HepG2 (cell line): ENCODE results near the gene SPAG4. TPM values are rescaled to one million over a fixed set of nuclear protein-coding genes. Genes with fewer than 3 reads are reported as not detected.

Experiments used
- CREM ChIP-seq, 2 experiments: sonication (generic) in 1 of 2; formaldehyde crosslinking in 1 of 2; IDR thresholded peaks; 2 replicates each; pipeline versions ENCODE4 v1.4.0 to v1.6.1; 2016 to 2020; ENCODE audit warnings: antibody characterized with exemption in 1 of 2, mild to moderate bottlenecking in 1 of 2, missing genetic modification reagents in 1 of 2
- FOXM1 ChIP-seq: sonication (generic); formaldehyde crosslinking; IDR thresholded peaks from 2 replicates; pipeline ENCODE4 v1.5.0; 2020; ENCODE audit warnings: missing genetic modification reagents
- GATA4 ChIP-seq: sonication (generic); IDR thresholded peaks from 2 replicates; pipeline ENCODE4 v1.6.1; 2016; ENCODE audit warnings: antibody characterized with exemption, low read depth, borderline replicate concordance
- HMG20B ChIP-seq: conservative IDR thresholded peaks from 2 replicates; pipeline ENCODE4 v1.6.1; 2016; ENCODE audit warnings: missing genetic modification reagents, missing compliant biosample characterization
- HMGA1 ChIP-seq: sonication (generic); formaldehyde crosslinking; conservative IDR thresholded peaks from 2 replicates; pipeline ENCODE4 v1.4.0; 2020; ENCODE audit warnings: missing genetic modification reagents
- HOXA5 ChIP-seq: sonication (generic); formaldehyde crosslinking; IDR thresholded peaks from 2 replicates; pipeline ENCODE4 v1.4.0; 2020; ENCODE audit warnings: missing genetic modification reagents
- KDM2A ChIP-seq: sonication (generic); formaldehyde crosslinking; IDR thresholded peaks from 2 replicates; pipeline ENCODE4 v1.4.0; 2020; ENCODE audit warnings: low read depth, missing genetic modification reagents, borderline replicate concordance
- KLF15 ChIP-seq: sonication (generic); formaldehyde crosslinking; IDR thresholded peaks from 2 replicates; pipeline ENCODE4 v1.8.1; 2023; ENCODE audit warnings: borderline replicate concordance, mild to moderate bottlenecking, inconsistent platforms, missing genetic modification reagents, mixed read lengths
- KLF9 ChIP-seq: IDR thresholded peaks from 2 replicates; pipeline ENCODE4 v1.6.1; 2016; ENCODE audit warnings: low read depth
- NFKB2 ChIP-seq: sonication (generic); formaldehyde crosslinking; IDR thresholded peaks from 2 replicates; pipeline ENCODE4 v1.4.0; 2020; ENCODE audit warnings: missing genetic modification reagents, borderline replicate concordance
- RFX3 ChIP-seq: IDR thresholded peaks from 2 replicates; pipeline ENCODE4 v1.6.1; 2016; ENCODE audit warnings: missing biosample characterization, missing genetic modification reagents
- RNF2 ChIP-seq: fragments of 450-650 bp; conservative IDR thresholded peaks from 2 replicates; pipeline ENCODE4 v1.6.1; 2016; ENCODE audit warnings: low read depth
- TMF1 ChIP-seq: sonication (generic); formaldehyde crosslinking; IDR thresholded peaks from 2 replicates; pipeline ENCODE4 v1.8.1; 2022; ENCODE audit warnings: low read depth, missing genetic modification reagents
- U2AF1 ChIP-seq: fragments of 200-400 bp; formaldehyde crosslinking; optimal IDR thresholded peaks from 2 replicates; pipeline ENCODE3; 2017; ENCODE audit warnings: mild to moderate bottlenecking, low read depth, low read length
- ZBTB7A ChIP-seq: sonication (generic); formaldehyde crosslinking; IDR thresholded peaks from 2 replicates; pipeline ENCODE4 v1.8.0; 2022; ENCODE audit warnings: mild to moderate bottlenecking, missing genetic modification reagents
- ZNF530 ChIP-seq: sonication (generic); formaldehyde crosslinking; IDR thresholded peaks from 2 replicates; pipeline ENCODE4 v1.5.0; 2020; ENCODE audit warnings: low read depth, mild to moderate bottlenecking, missing genetic modification reagents
- ZNF564 ChIP-seq: sonication (generic); formaldehyde crosslinking; IDR thresholded peaks from 2 replicates; pipeline ENCODE4 v1.8.1; 2023; ENCODE audit warnings: mild to moderate bottlenecking, missing genetic modification reagents
- ZNF589 ChIP-seq: sonication (generic); formaldehyde crosslinking; conservative IDR thresholded peaks from 2 replicates; pipeline ENCODE4 v1.8.0; 2022; ENCODE audit warnings: mild to moderate bottlenecking, moderate library complexity, missing genetic modification reagents
- ZNF7 ChIP-seq: IDR thresholded peaks from 2 replicates; pipeline ENCODE4 v1.6.1; 2016; ENCODE audit warnings: missing biosample characterization, missing genetic modification reagents
- ZNF782 ChIP-seq: sonication (generic); formaldehyde crosslinking; IDR thresholded peaks from 2 replicates; pipeline ENCODE4 v1.4.0; 2020; ENCODE audit warnings: missing genetic modification reagents, mild to moderate bottlenecking, borderline replicate concordance
- ZNF879 ChIP-seq: sonication (generic); formaldehyde crosslinking; IDR thresholded peaks from 2 replicates; pipeline ENCODE4 v1.8.1; 2023; ENCODE audit warnings: missing genetic modification reagents
- ZNF891 ChIP-seq: sonication (generic); formaldehyde crosslinking; IDR thresholded peaks from 2 replicates; pipeline ENCODE4 v1.5.0; 2020; ENCODE audit warnings: mild to moderate bottlenecking, missing genetic modification reagents
- polyA plus RNA-seq, 8 experiments: library from polyadenylated mRNA; depleted of rRNA in 3 of 8; stranded (reverse) in 7 of 8; unstranded in 1 of 8; fragments of >200 nt; fragmentation: Illumina TruSeq in 4 of 8; extraction: Trizol in 4 of 8; gene quantifications; 2 replicates each; pipeline versions ENCODE4 v1.2.1 to v1.2.3, GENCODE V29; 2011 to 2016; ENCODE audit warnings: low read depth in 4 of 8, missing spikeins in 1 of 8, mixed read lengths in 1 of 8; ENCODE audit not compliant: insufficient read depth in 1 of 8
- total RNA-seq, 5 experiments: library from RNA; depleted of rRNA; stranded (reverse); fragments of >200 nt; fragmentation: Illumina TruSeq; extraction: Trizol; gene quantifications; 2 replicates each; pipeline ENCODE4 v1.2.3, GENCODE V29; 2016; ENCODE audit warnings: low read depth in 1 of 5
- TF ChIP-seq, protein P1 (sequence below): IDR thresholded peaks from 2 replicates; pipeline ENCODE4 v1.6.1; 2016; ENCODE audit warnings: mild to moderate bottlenecking, missing biosample characterization, missing genetic modification reagents
- TF ChIP-seq, protein P2 (sequence below): sonication (generic); formaldehyde crosslinking; IDR thresholded peaks from 2 replicates; pipeline ENCODE4 v1.4.0; 2020; ENCODE audit warnings: missing genetic modification reagents, borderline replicate concordance
- TF ChIP-seq, protein P3 (sequence below): sonication (generic); formaldehyde crosslinking; IDR thresholded peaks from 2 replicates; pipeline ENCODE4 v1.4.0; 2020; ENCODE audit warnings: missing genetic modification reagents, borderline replicate concordance

The SPAG4 gene
- total and polyA plus RNA-seq, 2 of the 13 experiments (the other 11 are each of a cell fraction or from before 2014, with no cell fraction given): 5.8 to 137 TPM

DNA sequence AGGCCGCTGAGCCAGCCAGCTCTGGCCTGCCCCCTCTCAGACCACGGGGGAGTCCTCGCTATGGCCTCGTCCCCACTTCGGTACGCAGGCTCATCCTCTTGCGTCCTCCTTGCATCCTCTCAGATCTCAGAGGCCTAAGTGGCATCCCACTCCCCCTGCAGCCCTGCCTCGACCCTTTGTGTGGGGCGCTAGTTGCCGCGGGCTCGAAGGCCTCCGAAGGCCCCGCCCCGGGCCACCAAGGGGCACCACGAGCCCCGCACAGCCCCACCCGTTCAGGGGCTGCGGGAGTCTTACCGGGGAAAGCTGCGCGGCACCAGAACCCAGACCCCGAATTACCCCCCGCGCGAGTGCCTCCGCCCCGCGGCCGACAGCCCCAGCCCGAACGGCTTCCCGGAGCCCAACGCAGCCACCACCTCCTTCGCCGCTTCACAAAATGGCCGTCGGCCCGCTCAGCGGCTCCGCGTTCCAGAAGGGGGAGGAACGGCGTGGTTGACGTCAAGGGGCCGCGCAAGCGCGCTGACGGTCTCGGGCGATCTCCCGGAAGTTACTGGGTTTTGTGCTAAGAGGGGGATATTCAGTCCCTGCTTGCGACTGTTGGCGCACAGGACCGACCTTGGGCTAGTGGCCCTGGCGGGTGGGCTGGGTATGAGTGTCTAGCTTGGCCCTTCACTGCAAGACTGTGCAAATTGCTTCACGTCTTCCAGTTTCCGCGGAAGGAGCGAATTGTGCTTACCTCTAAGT is 49.0 kb downstream of the SPAG4 start, which contains the start of the genes CPNE1 and RBM12 (continued):
- TF ChIP-seq HMG20B (CRISPR knock-in tag) (no peak), ZNF589 (CRISPR knock-in tag) (no peak; the same call in 1 of the 2 replicates), KDM2A (CRISPR knock-in tag) (peak; percentile 98), ZNF7 (CRISPR knock-in tag) (no peak), FOXM1 (CRISPR knock-in tag) (peak; percentile 40; the same call in 1 of the 2 replicates), ZNF564 (CRISPR knock-in tag) (peak; percentile 96; the same call in 1 of the 2 replicates), ZBTB7A (CRISPR knock-in tag) (peak; percentile 91), CREM (IDR thresholded peaks at IDR 0.05) (peak; percentile 91), CREM (CRISPR knock-in tag; IDR thresholded peaks at IDR 0.05) (0 out of 2 replicates have a peak, but pooled peaks have one; percentile 19), GATA4 (peak; percentile 88), ZNF891 (CRISPR knock-in tag) (peak; percentile 94), NFKB2 (CRISPR knock-in tag) (peak; percentile 97; the same call in 1 of the 2 replicates), ZNF879 (0 out of 2 replicates have a peak, but pooled peaks have one; percentile 55), ZNF782 (CRISPR knock-in tag) (peak; percentile 91), ZNF530 (CRISPR knock-in tag) (no peak; the same call in 1 of the 2 replicates), HOXA5 (peak; percentile 95), KLF9 (CRISPR knock-in tag) (peak; percentile 92), U2AF1 (peak; percentile 70), HMGA1 (no peak), TMF1 (peak; percentile 98), RFX3 (CRISPR knock-in tag) (no peak), KLF15 (peak; percentile 92), RNF2 (peak; percentile 89)
- TF ChIP-seq, protein P1, sequence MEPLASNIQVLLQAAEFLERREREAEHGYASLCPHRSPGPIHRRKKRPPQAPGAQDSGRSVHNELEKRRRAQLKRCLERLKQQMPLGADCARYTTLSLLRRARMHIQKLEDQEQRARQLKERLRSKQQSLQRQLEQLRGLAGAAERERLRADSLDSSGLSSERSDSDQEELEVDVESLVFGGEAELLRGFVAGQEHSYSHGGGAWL (CRISPR knock-in tag): peak; percentile 97
- TF ChIP-seq, protein P2, sequence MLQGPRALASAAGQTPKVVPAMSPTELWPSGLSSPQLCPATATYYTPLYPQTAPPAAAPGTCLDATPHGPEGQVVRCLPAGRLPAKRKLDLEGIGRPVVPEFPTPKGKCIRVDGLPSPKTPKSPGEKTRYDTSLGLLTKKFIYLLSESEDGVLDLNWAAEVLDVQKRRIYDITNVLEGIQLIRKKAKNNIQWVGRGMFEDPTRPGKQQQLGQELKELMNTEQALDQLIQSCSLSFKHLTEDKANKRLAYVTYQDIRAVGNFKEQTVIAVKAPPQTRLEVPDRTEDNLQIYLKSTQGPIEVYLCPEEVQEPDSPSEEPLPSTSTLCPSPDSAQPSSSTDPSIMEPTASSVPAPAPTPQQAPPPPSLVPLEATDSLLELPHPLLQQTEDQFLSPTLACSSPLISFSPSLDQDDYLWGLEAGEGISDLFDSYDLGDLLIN (CRISPR knock-in tag): peak; percentile 13; the same call in 1 of the 2 replicates
- TF ChIP-seq, protein P3, sequence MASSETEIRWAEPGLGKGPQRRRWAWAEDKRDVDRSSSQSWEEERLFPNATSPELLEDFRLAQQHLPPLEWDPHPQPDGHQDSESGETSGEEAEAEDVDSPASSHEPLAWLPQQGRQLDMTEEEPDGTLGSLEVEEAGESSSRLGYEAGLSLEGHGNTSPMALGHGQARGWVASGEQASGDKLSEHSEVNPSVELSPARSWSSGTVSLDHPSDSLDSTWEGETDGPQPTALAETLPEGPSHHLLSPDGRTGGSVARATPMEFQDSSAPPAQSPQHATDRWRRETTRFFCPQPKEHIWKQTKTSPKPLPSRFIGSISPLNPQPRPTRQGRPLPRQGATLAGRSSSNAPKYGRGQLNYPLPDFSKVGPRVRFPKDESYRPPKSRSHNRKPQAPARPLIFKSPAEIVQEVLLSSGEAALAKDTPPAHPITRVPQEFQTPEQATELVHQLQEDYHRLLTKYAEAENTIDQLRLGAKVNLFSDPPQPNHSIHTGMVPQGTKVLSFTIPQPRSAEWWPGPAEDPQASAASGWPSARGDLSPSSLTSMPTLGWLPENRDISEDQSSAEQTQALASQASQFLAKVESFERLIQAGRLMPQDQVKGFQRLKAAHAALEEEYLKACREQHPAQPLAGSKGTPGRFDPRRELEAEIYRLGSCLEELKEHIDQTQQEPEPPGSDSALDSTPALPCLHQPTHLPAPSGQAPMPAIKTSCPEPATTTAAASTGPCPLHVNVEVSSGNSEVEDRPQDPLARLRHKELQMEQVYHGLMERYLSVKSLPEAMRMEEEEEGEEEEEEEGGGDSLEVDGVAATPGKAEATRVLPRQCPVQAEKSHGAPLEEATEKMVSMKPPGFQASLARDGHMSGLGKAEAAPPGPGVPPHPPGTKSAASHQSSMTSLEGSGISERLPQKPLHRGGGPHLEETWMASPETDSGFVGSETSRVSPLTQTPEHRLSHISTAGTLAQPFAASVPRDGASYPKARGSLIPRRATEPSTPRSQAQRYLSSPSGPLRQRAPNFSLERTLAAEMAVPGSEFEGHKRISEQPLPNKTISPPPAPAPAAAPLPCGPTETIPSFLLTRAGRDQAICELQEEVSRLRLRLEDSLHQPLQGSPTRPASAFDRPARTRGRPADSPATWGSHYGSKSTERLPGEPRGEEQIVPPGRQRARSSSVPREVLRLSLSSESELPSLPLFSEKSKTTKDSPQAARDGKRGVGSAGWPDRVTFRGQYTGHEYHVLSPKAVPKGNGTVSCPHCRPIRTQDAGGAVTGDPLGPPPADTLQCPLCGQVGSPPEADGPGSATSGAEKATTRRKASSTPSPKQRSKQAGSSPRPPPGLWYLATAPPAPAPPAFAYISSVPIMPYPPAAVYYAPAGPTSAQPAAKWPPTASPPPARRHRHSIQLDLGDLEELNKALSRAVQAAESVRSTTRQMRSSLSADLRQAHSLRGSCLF (CRISPR knock-in tag): peak; percentile 82; the same call in 1 of the 2 replicates
